IMR-90 (cell line): Measurements from ENCODE around the gene CRIP1. TPM values are rescaled to one million over a fixed set of nuclear protein-coding genes. Genes with fewer than 3 reads are reported as not detected.

ENCODE experiments used
- ATAC-seq: fragments of 200-7000 bp; cut with Tn5 transposase; 2 replicates; pipeline ENCODE4 v1.9.1; 2020; ENCODE audit warnings: low read depth, mild to moderate bottlenecking, moderate library complexity
- Bru-seq: library from RNA; stranded (reverse); fragments of 400-500 nt; gene quantifications from one replicate; lab custom pipeline; 2021; lab: Mats Ljungman, UMichigan
- BruChase-seq, 2 experiments: library from RNA; stranded (reverse); fragments of 400-500 nt; gene quantifications; one replicate each; lab custom pipeline; 2021; lab: Mats Ljungman, UMichigan
- BruUV-seq: library from RNA; stranded (reverse); fragments of 400-500 nt; replicated peaks from 2 replicates; lab custom pipeline; 2021; lab: Mats Ljungman, UMichigan
- CTCF ChIA-PET: fragments of 300-600 bp; formaldehyde crosslinking; extraction: SDS; loops from one replicate; lab custom pipeline; 2021; ENCODE audit warnings: antibody characterized with exemption; lab: Yijun Ruan, JAX
- POLR2A ChIA-PET: fragments of 300-600 bp; sonication (Branson Sonifier 250); formaldehyde crosslinking; loops from one replicate; lab custom pipeline; 2022; ENCODE audit warnings: antibody characterized with exemption; ENCODE audit not compliant: unreplicated experiment; lab: Charles Lee
- DNase-seq: peaks from one replicate; pipeline ENCODE4 v3.0.0; 2013
- H2AFZ ChIP-seq: replicated peaks from 2 replicates; pipeline ENCODE3; 2013; ENCODE audit warnings: low read length, mild to moderate bottlenecking; ENCODE audit not compliant: poor library complexity
- H2AK5ac ChIP-seq: 2 replicates; pipeline ENCODE4 v1.6.1; 2013; ENCODE audit warnings: low read depth, low read length, inconsistent platforms
- H2AK9ac ChIP-seq: replicated peaks from 2 replicates; pipeline ENCODE3; 2013; ENCODE audit warnings: mild to moderate bottlenecking, low read depth, low read length, moderate library complexity; ENCODE audit not compliant: poor library complexity
- H2BK120ac ChIP-seq: 2 replicates; pipeline ENCODE4 v1.6.1; 2013; ENCODE audit warnings: low read depth, low read length, inconsistent platforms
- H2BK15ac ChIP-seq: 3 replicates; pipeline ENCODE4 v1.6.1; 2013; ENCODE audit warnings: low read depth, low read length, inconsistent platforms
- H2BK20ac ChIP-seq: 2 replicates; pipeline ENCODE4 v1.6.1; 2013; ENCODE audit warnings: low read depth, mild to moderate bottlenecking, inconsistent platforms, low read length, moderate library complexity
- H2BK5ac ChIP-seq: 2 replicates; pipeline ENCODE4 v1.6.1; 2013; ENCODE audit warnings: mild to moderate bottlenecking, low read depth, low read length, inconsistent platforms; ENCODE audit not compliant: poor library complexity, severe bottlenecking
- H3K14ac ChIP-seq: replicated peaks from 2 replicates; pipeline ENCODE4 v1.6.1; 2013; ENCODE audit warnings: low read depth, low read length, inconsistent platforms
- H3K18ac ChIP-seq: 2 replicates; pipeline ENCODE4 v1.6.1; 2013; ENCODE audit warnings: low read depth, low read length, control low read depth
- H3K23ac ChIP-seq: 2 replicates; pipeline ENCODE4 v1.6.1; 2013; ENCODE audit warnings: low read depth, low read length, inconsistent platforms
- H3K27ac ChIP-seq: 2 replicates; pipeline ENCODE4 v1.5.1; 2013; ENCODE audit warnings: mild to moderate bottlenecking, control low read depth, low read length; ENCODE audit not compliant: insufficient read depth
- H3K27me3 ChIP-seq: 2 replicates; pipeline ENCODE4 v1.6.1; 2013; ENCODE audit warnings: low read length; ENCODE audit not compliant: control insufficient read depth, insufficient read depth
- H3K36me3 ChIP-seq: 2 replicates; pipeline ENCODE4 v1.6.1; 2013; ENCODE audit warnings: low read length, mixed read lengths; ENCODE audit not compliant: control insufficient read depth, insufficient read depth
- H3K4ac ChIP-seq: 2 replicates; pipeline ENCODE4 v1.6.1; 2013; ENCODE audit warnings: low read depth, low read length, inconsistent platforms
- H3K4me1 ChIP-seq: 2 replicates; pipeline ENCODE4 v1.6.1; 2013; ENCODE audit warnings: low read length, mixed read lengths; ENCODE audit not compliant: control insufficient read depth, insufficient read depth
- H3K4me2 ChIP-seq: 2 replicates; pipeline ENCODE4 v1.6.1; 2013; ENCODE audit warnings: low read depth, mild to moderate bottlenecking, control low read depth, low read length, moderate library complexity
- H3K4me3 ChIP-seq: 2 replicates; pipeline ENCODE4 v1.5.1; 2013; ENCODE audit warnings: low read depth, mild to moderate bottlenecking, control low read depth, low read length, moderate library complexity; ENCODE audit not compliant: insufficient read depth
- H3K56ac ChIP-seq: 2 replicates; pipeline ENCODE4 v1.6.1; 2013; ENCODE audit warnings: low read length, inconsistent platforms; ENCODE audit not compliant: insufficient read depth; ENCODE audit errors: extremely low read depth
- H3K79me1 ChIP-seq, 2 experiments: 2 replicates each; pipeline ENCODE4 v1.6.1; 2013; ENCODE audit warnings: low read length in 2 of 2, inconsistent platforms in 1 of 2, low read depth in 1 of 2
- H3K9ac ChIP-seq: 2 replicates; pipeline ENCODE4 v1.6.1; 2013; ENCODE audit warnings: low read depth, low read length, control low read depth
- H3K9me1 ChIP-seq: 2 replicates; pipeline ENCODE4 v1.6.1; 2013; ENCODE audit warnings: low read length, inconsistent platforms; ENCODE audit not compliant: insufficient read depth
- H3K9me3 ChIP-seq: 2 replicates; pipeline ENCODE4 v1.6.1; 2013; ENCODE audit warnings: low read length; ENCODE audit not compliant: control insufficient read depth, insufficient read depth
- H4K20me1 ChIP-seq: 2 replicates; pipeline ENCODE4 v1.6.1; 2013; ENCODE audit warnings: low read length, inconsistent platforms; ENCODE audit not compliant: insufficient read depth
- H4K5ac ChIP-seq: 2 replicates; pipeline ENCODE4 v1.6.1; 2013; ENCODE audit warnings: mild to moderate bottlenecking, low read depth, low read length, control low read depth
- H4K8ac ChIP-seq, 2 experiments: 2 replicates each; pipeline ENCODE4 v1.6.1; 2013; ENCODE audit warnings: low read depth in 2 of 2, low read length in 2 of 2, control low read depth in 1 of 2, inconsistent platforms in 1 of 2
- H4K91ac ChIP-seq: 2 replicates; pipeline ENCODE4 v1.6.1; 2013; ENCODE audit warnings: low read depth, low read length, inconsistent platforms; ENCODE audit not compliant: insufficient read depth
- CEBPB ChIP-seq: IDR thresholded peaks from 2 replicates; pipeline ENCODE4 v1.6.1; 2012; ENCODE audit warnings: low read depth, low read length, improper control_type of control experiment
- MAZ ChIP-seq: IDR thresholded peaks from 2 replicates; pipeline ENCODE4 v1.6.1; 2012; ENCODE audit warnings: low read depth, mild to moderate bottlenecking, low read length, improper control_type of control experiment, moderate library complexity, borderline replicate concordance
- MXI1 ChIP-seq: IDR thresholded peaks from 2 replicates; pipeline ENCODE4 v1.6.1; 2012; ENCODE audit warnings: low read depth, mild to moderate bottlenecking, low read length, moderate library complexity, borderline replicate concordance
- RCOR1 ChIP-seq: IDR thresholded peaks from 2 replicates; pipeline ENCODE4 v1.6.1; 2012; ENCODE audit warnings: mild to moderate bottlenecking, low read length, improper control_type of control experiment; ENCODE audit not compliant: insufficient replicate concordance
- WGBS, 2 experiments: methylation state at CpG; one replicate each; pipeline versions ENCODE4 v1.1.5 to v1.1.7; 2013; ENCODE audit warnings: missing lambda C conversion rate in 2 of 2; ENCODE audit not compliant: insufficient read length in 1 of 2; ENCODE audit errors: extremely low coverage in 2 of 2; 5-methylcytosine and 5-hydroxymethylcytosine counted together
- dilution Hi-C: fragments of 300-500 bp; cut with HindIII; formaldehyde crosslinking; loops from one replicate; pipeline ENCODE4 v1.14.3; 2018; ENCODE audit warnings: low sequenced_read_pairs; ENCODE audit not compliant: unreplicated experiment
- in situ Hi-C: fragments of 300-500 bp; cut with MboI; formaldehyde crosslinking; loops from 3 replicates; pipeline ENCODE4 v1.14.3; 2019; ENCODE audit warnings: low sequenced_read_pairs, inconsistent platforms, mixed read lengths
- intact Hi-C: fragments of 100-400 bp; cut with micrococcal nuclease; formaldehyde crosslinking; loops from 2 replicates; pipeline ENCODE4 v1.10.0; 2022
- long read RNA-seq: library from polyadenylated mRNA; unstranded; transcript quantifications from one replicate; pipeline ENCODE4 v2.0.0, GENCODE V29; 2021; ENCODE audit not compliant: unreplicated experiment
- polyA plus RNA-seq, 3 experiments: library from polyadenylated mRNA; depleted of rRNA; stranded (reverse); fragments of >200 nt; gene quantifications; 2 replicates each; pipeline ENCODE4 v1.2.3, GENCODE V29; 2012; ENCODE audit warnings: low replicate concordance in 1 of 3
- total RNA-seq: library from RNA; depleted of rRNA; stranded (reverse); fragments of >200 nt; gene quantifications from 2 replicates; pipeline ENCODE4 v1.2.3, GENCODE V29; 2012; rRNA removed

The CRIP1 gene
- total RNA-seq (not detected in 2 replicates), polyA plus RNA-seq (2012; rRNA removed) (0.21 and 1.0 TPM in 2 replicates), Bru-seq, nascent RNA (percentile 13 among the genes with signal in this experiment), BruChase-seq, experiment 1, labeled RNA remaining after a 6-hour chase (percentile 20 among the genes with signal in this experiment), BruChase-seq, experiment 2, labeled RNA remaining after a 2-hour chase (percentile 11 among the genes with signal in this experiment)
- 0.41 TPM in 1 of 2 replicates, not detected in the other for polyA plus RNA-seq (2012; cell fraction: cytosol; rRNA removed)
- 1.0 and 1.7 TPM in 2 replicates for polyA plus RNA-seq (2012; cell fraction: nucleus; rRNA removed; ENCODE audit: low replicate concordance)
- long read RNA-seq, partial matches to known transcripts, result 0 of 3 reads
- long read RNA-seq, other reads (novel, unspliced or antisense), result 1 of 3 reads

- 17% methylated on average over 15 of the region's 56 CpGs; no CpG with 5 or more reads in 1 of the 2 experiments for WGBS, 2 experiments
- Histone ChIP-seq H3K27ac (no peak within 1 kb of the TSS), H2BK20ac (no peak within 1 kb of the TSS), H3K4me2 (no peak within 1 kb of the TSS), H3K56ac (no peak within 1 kb of the TSS), H3K27me3 (peaks cover 25% of the 10 kb centered on the region; the same call in 1 of the 2 replicates), H3K9ac (no peak within 1 kb of the TSS), H3K36me3 (no peaks in the 10 kb centered on the region), H3K79me1 (no peaks in the 10 kb centered on the region; a peak in 1 of 4 replicates), H3K4me1 (peaks cover 9% of the 10 kb centered on the region), H4K8ac (no peak within 1 kb of the TSS), H4K91ac (no peak within 1 kb of the TSS), H4K20me1 (no peaks in the 10 kb centered on the region; the same call in 1 of the 2 replicates), H2BK15ac (no peak within 1 kb of the TSS), H3K9me3 (no peaks in the 10 kb centered on the region), H4K5ac (no peak within 1 kb of the TSS), H2AFZ (peak within 1 kb of the TSS; percentile 58), H3K18ac (no peak within 1 kb of the TSS), H3K4ac (no peak within 1 kb of the TSS), H2AK9ac (no peak within 1 kb of the TSS), H3K14ac (no peak within 1 kb of the TSS), H3K23ac (no peak within 1 kb of the TSS), H2BK120ac (no peak within 1 kb of the TSS), H3K9me1 (peaks cover under 1% of the 10 kb centered on the region), H2BK5ac (no peak within 1 kb of the TSS), H2AK5ac (no peak within 1 kb of the TSS), H3K4me3 (no peak within 1 kb of the TSS)
- ChIA-PET POLR2A (no interaction called here), CTCF (interaction anchor here (1.0 kb wide), 1 partner anchor 17 kb away, joined by 3 read pairs; no protein-coding TSS in a partner anchor)
- dilution Hi-C loops, result no loop called here
- no peak for ATAC-seq
- no TSS peak for BruUV-seq
- in situ Hi-C loops, result no loop called here
- intact Hi-C loops, result no loop called here
- TF ChIP-seq MAZ (no peak), MXI1 (no peak), RCOR1 (no peak), CEBPB (no peak)
- DNase-seq, result no peak
These were observed at the start of gene CRIP1 for GRCh38 chr14:105486163-105486973. TSS of gene CRIP1 (plus strand) at chr14:105486886. CDS start at chr14:105487260, 374 bp downstream.
